Measurements from ENCODE around the gene MAPK8. TPM values are rescaled to one million over a fixed set of nuclear protein-coding genes. Genes with fewer than 3 reads are reported as not detected.

The MAPK8 gene
- polyA plus RNA-seq, 3 donors: 18.4 to 21.1 (median 18.5) TPM

DNA sequence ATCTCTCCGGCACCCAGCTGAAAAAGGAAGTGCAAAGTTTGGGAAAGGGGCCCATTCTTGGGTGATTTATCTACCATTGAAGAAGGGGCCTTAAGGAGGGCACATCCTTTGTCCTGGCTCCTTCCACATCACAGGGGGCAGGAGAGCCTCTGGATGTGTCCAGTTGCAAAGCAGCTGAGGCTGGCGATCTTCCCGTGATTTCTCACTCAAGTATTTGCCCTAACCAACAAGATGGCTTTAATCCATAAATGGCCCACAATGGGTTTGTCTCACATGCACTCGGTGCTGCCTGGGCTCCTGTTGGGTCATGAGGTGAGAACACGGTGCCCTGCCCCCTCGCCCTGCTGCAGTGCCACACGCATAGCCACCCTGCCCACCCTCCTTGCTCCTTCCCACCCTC lies 17.8 kb upstream of the MAPK8 start:
- 91% methylated on average over 6 of the region's 7 CpGs for WGBS (ENCODE audit: insufficient coverage)
- H3K9ac ChIP-seq (ENCODE audit: insufficient read depth, low read length, poor library complexity, severe bottlenecking): no peak overlapping the region
- Mint-ChIP-seq H3K9me3 (peaks cover 7 to 15% (median 8%) of the 10 kb centered on the region in 7 donors), H3K36me3 (no peaks in the 10 kb centered on the region), H3K27me3 (ENCODE audit: low read depth in 3 of 3) (peaks cover 0 to 3% (median 2%) of the 10 kb centered on the region in 3 donors), H3K27ac (no peak overlapping the region), H3K4me3 (no peak overlapping the region), H3K4me1 (peaks cover 7% of the 10 kb centered on the region)
- H4K20me1 ChIP-seq (ENCODE audit: insufficient read depth, low read length): no peaks in the 10 kb centered on the region
- H2AFZ ChIP-seq (ENCODE audit: insufficient read depth, low read depth, low read length, poor library complexity, severe bottlenecking): no peak overlapping the region
- H3K9me3 ChIP-seq (replicated peaks in 1 of 2; ENCODE audit: control insufficient read depth in 1 of 2, insufficient read depth in 1 of 2, low read length in 2 of 2): peaks cover 0 to 9% of the 10 kb centered on the region in 2 donors
- no peaks in the 10 kb centered on the region for H3K79me2 ChIP-seq (ENCODE audit: insufficient read depth, low read length)
- TF ChIP-seq, protein P1, sequence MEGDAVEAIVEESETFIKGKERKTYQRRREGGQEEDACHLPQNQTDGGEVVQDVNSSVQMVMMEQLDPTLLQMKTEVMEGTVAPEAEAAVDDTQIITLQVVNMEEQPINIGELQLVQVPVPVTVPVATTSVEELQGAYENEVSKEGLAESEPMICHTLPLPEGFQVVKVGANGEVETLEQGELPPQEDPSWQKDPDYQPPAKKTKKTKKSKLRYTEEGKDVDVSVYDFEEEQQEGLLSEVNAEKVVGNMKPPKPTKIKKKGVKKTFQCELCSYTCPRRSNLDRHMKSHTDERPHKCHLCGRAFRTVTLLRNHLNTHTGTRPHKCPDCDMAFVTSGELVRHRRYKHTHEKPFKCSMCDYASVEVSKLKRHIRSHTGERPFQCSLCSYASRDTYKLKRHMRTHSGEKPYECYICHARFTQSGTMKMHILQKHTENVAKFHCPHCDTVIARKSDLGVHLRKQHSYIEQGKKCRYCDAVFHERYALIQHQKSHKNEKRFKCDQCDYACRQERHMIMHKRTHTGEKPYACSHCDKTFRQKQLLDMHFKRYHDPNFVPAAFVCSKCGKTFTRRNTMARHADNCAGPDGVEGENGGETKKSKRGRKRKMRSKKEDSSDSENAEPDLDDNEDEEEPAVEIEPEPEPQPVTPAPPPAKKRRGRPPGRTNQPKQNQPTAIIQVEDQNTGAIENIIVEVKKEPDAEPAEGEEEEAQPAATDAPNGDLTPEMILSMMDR (IDR thresholded peaks at IDR 0.05): no peak
- H3K4me2 ChIP-seq (replicated peaks; ENCODE audit: extremely low read depth, low read length, poor library complexity, severe bottlenecking): no peak overlapping the region
- DNase-seq: no peak
- H3K27ac ChIP-seq (ENCODE audit: low read depth in 1 of 2, low read length in 2 of 2): no peak overlapping the region
- no peaks in the 10 kb centered on the region for H3K36me3 ChIP-seq (replicated peaks in 1 of 2; ENCODE audit: control insufficient read depth in 1 of 2, insufficient read depth in 2 of 2, low read length in 2 of 2)
- H3K4me1 ChIP-seq (ENCODE audit: control insufficient read depth in 1 of 2, insufficient read depth in 2 of 2, low read length in 2 of 2): peaks cover 0 to 5% of the 10 kb centered on the region in 2 donors
- no peaks in the 10 kb centered on the region for H3K27me3 ChIP-seq (ENCODE audit: control insufficient read depth in 2 of 2, insufficient read depth in 2 of 2, low read length in 2 of 2)
- H3K4me3 ChIP-seq (replicated peaks in 1 of 3; ENCODE audit: low read depth in 2 of 3, low read length in 3 of 3): no peak overlapping the region
- intact Hi-C loops (cut with micrococcal nuclease): no loop called here

DNA sequence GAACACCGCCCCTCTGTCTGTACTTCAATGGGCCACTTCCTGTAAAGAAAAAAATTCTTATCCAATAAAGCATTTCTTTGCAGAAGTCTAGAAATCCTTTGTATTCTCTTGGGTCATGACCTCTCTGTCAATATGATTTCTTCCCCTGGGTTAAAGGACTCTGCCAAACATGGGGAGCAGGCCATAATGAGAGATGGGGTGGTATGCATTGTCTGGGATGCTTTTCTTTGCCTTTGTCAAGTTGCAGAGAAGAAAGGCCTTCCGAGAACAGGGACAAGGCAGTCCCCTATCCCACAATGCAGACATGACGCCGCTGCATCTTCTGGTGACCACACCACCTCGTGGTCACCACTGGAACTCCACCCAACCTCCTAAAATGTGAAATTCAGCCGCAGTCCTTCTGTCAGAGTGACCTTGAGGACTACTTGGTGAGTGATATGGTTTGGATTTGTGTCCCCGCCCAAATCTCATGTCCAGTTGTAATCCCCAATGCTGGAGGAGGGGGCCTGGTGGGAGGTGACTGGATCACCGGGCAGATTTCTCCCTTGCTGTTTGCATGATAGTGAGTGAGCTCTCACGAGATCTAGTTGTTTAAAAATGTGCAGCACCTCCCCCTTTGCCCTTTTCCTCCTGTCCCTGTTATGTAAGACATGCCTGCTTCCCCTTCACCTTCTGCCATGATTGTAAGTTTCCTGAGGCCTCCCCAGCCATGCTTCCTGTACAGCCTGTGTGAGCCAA lies 16.8 kb upstream of the MAPK8 start:
- Mint-ChIP-seq H3K27ac (no peak overlapping the region), H3K9me3 (peaks cover 0 to 8% (median 2%) of the 10 kb centered on the region in 7 donors), H3K36me3 (no peaks in the 10 kb centered on the region), H3K27me3 (ENCODE audit: low read depth in 3 of 3) (peaks cover 0 to 3% (median 2%) of the 10 kb centered on the region in 3 donors), H3K4me1 (peaks cover 7% of the 10 kb centered on the region), H3K4me3 (no peak overlapping the region)
- H3K79me2 ChIP-seq (ENCODE audit: insufficient read depth, low read length): no peaks in the 10 kb centered on the region
- no peak overlapping the region for H3K4me2 ChIP-seq (replicated peaks; ENCODE audit: extremely low read depth, low read length, poor library complexity, severe bottlenecking)
- peak; percentile 20 to 42 (median 36) for DNase-seq
- peaks cover 0 to 1% of the 10 kb centered on the region in 2 donors for H3K9me3 ChIP-seq (replicated peaks in 1 of 2; ENCODE audit: control insufficient read depth in 1 of 2, insufficient read depth in 1 of 2, low read length in 2 of 2)
- H4K20me1 ChIP-seq (ENCODE audit: insufficient read depth, low read length): no peaks in the 10 kb centered on the region
- no peak overlapping the region for H3K9ac ChIP-seq (ENCODE audit: insufficient read depth, low read length, poor library complexity, severe bottlenecking)
- H2AFZ ChIP-seq (ENCODE audit: insufficient read depth, low read depth, low read length, poor library complexity, severe bottlenecking): no peak overlapping the region
- H3K4me3 ChIP-seq (replicated peaks in 1 of 3; ENCODE audit: low read depth in 2 of 3, low read length in 3 of 3): no peak overlapping the region
- intact Hi-C loops (cut with micrococcal nuclease): no loop called here
- H3K27me3 ChIP-seq (ENCODE audit: control insufficient read depth in 2 of 2, insufficient read depth in 2 of 2, low read length in 2 of 2): no peaks in the 10 kb centered on the region
- no peak overlapping the region for H3K27ac ChIP-seq (ENCODE audit: low read depth in 1 of 2, low read length in 2 of 2)
- WGBS (ENCODE audit: insufficient coverage): 38% methylated on average over 3 of the region's 9 CpGs
- peaks cover 0 to 5% of the 10 kb centered on the region in 2 donors for H3K4me1 ChIP-seq (ENCODE audit: control insufficient read depth in 1 of 2, insufficient read depth in 2 of 2, low read length in 2 of 2)
- H3K36me3 ChIP-seq (replicated peaks in 1 of 2; ENCODE audit: control insufficient read depth in 1 of 2, insufficient read depth in 2 of 2, low read length in 2 of 2): no peaks in the 10 kb centered on the region
- TF ChIP-seq, protein P1 (IDR thresholded peaks at IDR 0.05): peak; percentile 85
